ENCODE measurements around the gene SLC7A1.

Gene SLC7A1

GRCh38 chr13:29483623-29484022 lies 111.9 kb downstream of the SLC7A1 start:
- no peak for TF ChIP-seq CTCF (IDR thresholded peaks at IDR 0.05; ENCODE audit: low read depth, low read length)
- no peak overlapping the region for H3K4me3 ChIP-seq (ENCODE audit: low read depth, low read length)

GRCh38 chr13:29483211-29483610 lies 112.3 kb downstream of the SLC7A1 start:
- no peak overlapping the region for H3K4me3 ChIP-seq (ENCODE audit: low read depth, low read length)

GRCh38 chr13:29482504-29482903 lies 113.0 kb downstream of the SLC7A1 start:
- TF ChIP-seq CTCF (IDR thresholded peaks at IDR 0.05; ENCODE audit: low read depth, low read length), result no peak

More at GRCh38 chr13:29483211-29483610, 112.3 kb downstream of the SLC7A1 start:
- TF ChIP-seq CTCF (IDR thresholded peaks at IDR 0.05; ENCODE audit: low read depth, low read length), result no peak

GRCh38 chr13:29481603-29482002 lies 113.9 kb downstream of the SLC7A1 start:
- no peak for TF ChIP-seq CTCF (IDR thresholded peaks at IDR 0.05; ENCODE audit: low read depth, low read length)
- no peak overlapping the region for H3K4me3 ChIP-seq (ENCODE audit: low read depth, low read length)

More at GRCh38 chr13:29482504-29482903, 113.0 kb downstream of the SLC7A1 start:
- no peak overlapping the region for H3K4me3 ChIP-seq (ENCODE audit: low read depth, low read length)

- no peak for TF ChIP-seq CTCF (IDR thresholded peaks at IDR 0.05; ENCODE audit: low read depth, low read length)
- no peak overlapping the region for H3K4me3 ChIP-seq (ENCODE audit: low read depth, low read length)
Observed at GRCh38 chr13:29480893-29481525, 114.5 kb downstream of the SLC7A1 start.

- H3K4me3 ChIP-seq (ENCODE audit: low read depth, low read length), result no peak overlapping the region
- no peak for TF ChIP-seq CTCF (IDR thresholded peaks at IDR 0.05; ENCODE audit: low read depth, low read length)
Observed at GRCh38 chr13:29479716-29480492, 115.6 kb downstream of the SLC7A1 start.

GRCh38 chr13:29476046-29476445 lies 119.4 kb downstream of the SLC7A1 start:
- no peak overlapping the region for H3K4me3 ChIP-seq (ENCODE audit: low read depth, low read length)
- no peak for TF ChIP-seq CTCF (IDR thresholded peaks at IDR 0.05; ENCODE audit: low read depth, low read length)

All from WI38 (cell line).